Upper lobe of right lung (tissue), 1 donor: ENCODE data around the gene PRDM16. TPM values are rescaled to one million over a fixed set of nuclear protein-coding genes. Genes with fewer than 3 reads are reported as not detected.
A peak's percentile ranks its signal among the peaks of the same experiment; 100 is the strongest.

ENCODE experiments used
- ATAC-seq: fragments of 200-7000 bp; cut with Tn5 transposase; one replicate; pipeline ENCODE4 v1.9.1; 2020; ENCODE audit warnings: mild to moderate bottlenecking, moderate library complexity
- DNase-seq: peaks from one replicate; pipeline ENCODE4 v3.0.0-alpha.2; 2020
- H3K27ac ChIP-seq: fragments of 200-600 bp; one replicate; pipeline ENCODE4 v1.8.0; 2022
- H3K27me3 ChIP-seq: fragments of 200-600 bp; one replicate; pipeline ENCODE4 v1.8.0; 2022; ENCODE audit warnings: mild to moderate bottlenecking
- H3K36me3 ChIP-seq: fragments of 200-600 bp; one replicate; pipeline ENCODE4 v1.8.0; 2022
- H3K4me1 ChIP-seq: fragments of 200-600 bp; one replicate; pipeline ENCODE4 v1.8.0; 2022
- H3K4me3 ChIP-seq: fragments of 200-600 bp; one replicate; pipeline ENCODE4 v1.8.0; 2022; ENCODE audit warnings: mild to moderate bottlenecking
- H3K9me3 ChIP-seq: fragments of 200-600 bp; one replicate; pipeline ENCODE4 v1.8.0; 2022
- intact Hi-C: fragments of 100-400 bp; cut with DNase I; formaldehyde crosslinking; loops from one replicate; pipeline ENCODE4 v1.11.0; 2022
- total RNA-seq: library from RNA; stranded (reverse); fragmentation: NEBNext Ultra II Directional; extraction: Animal tissue kit (Norgen Biotek cat#: 25700); gene quantifications from one replicate; pipeline ENCODE4 v1.2.1, GENCODE V29; 2021
- TF ChIP-seq, protein P1 (sequence below): fragments of 200-600 bp; IDR thresholded peaks from one replicate; pipeline ENCODE4 v1.8.0; 2022; ENCODE audit warnings: antibody characterized with exemption
- donor health status: DM: no; HTN: yes; CAD: no; lungs with severe emphysema.

PRDM16 gene
- total RNA-seq, 1 donor from 2014 or later, result 21.0 TPM

GRCh38 chr1:3435666-3436065 is 366.7 kb downstream of the PRDM16 start:
- H3K36me3 ChIP-seq, result no peaks in the 10 kb centered on the region
- intact Hi-C loops, result no loop called here
- DNase-seq (no peak), ATAC-seq (no peak)
- no peaks in the 10 kb centered on the region for H3K4me1 ChIP-seq
- TF ChIP-seq, protein P1, sequence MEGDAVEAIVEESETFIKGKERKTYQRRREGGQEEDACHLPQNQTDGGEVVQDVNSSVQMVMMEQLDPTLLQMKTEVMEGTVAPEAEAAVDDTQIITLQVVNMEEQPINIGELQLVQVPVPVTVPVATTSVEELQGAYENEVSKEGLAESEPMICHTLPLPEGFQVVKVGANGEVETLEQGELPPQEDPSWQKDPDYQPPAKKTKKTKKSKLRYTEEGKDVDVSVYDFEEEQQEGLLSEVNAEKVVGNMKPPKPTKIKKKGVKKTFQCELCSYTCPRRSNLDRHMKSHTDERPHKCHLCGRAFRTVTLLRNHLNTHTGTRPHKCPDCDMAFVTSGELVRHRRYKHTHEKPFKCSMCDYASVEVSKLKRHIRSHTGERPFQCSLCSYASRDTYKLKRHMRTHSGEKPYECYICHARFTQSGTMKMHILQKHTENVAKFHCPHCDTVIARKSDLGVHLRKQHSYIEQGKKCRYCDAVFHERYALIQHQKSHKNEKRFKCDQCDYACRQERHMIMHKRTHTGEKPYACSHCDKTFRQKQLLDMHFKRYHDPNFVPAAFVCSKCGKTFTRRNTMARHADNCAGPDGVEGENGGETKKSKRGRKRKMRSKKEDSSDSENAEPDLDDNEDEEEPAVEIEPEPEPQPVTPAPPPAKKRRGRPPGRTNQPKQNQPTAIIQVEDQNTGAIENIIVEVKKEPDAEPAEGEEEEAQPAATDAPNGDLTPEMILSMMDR, result no peak
- no peaks in the 10 kb centered on the region for H3K9me3 ChIP-seq
- H3K27ac ChIP-seq, result no peak overlapping the region
- H3K27me3 ChIP-seq, result peaks cover 10% of the 10 kb centered on the region
- no peak overlapping the region for H3K4me3 ChIP-seq

DNA sequence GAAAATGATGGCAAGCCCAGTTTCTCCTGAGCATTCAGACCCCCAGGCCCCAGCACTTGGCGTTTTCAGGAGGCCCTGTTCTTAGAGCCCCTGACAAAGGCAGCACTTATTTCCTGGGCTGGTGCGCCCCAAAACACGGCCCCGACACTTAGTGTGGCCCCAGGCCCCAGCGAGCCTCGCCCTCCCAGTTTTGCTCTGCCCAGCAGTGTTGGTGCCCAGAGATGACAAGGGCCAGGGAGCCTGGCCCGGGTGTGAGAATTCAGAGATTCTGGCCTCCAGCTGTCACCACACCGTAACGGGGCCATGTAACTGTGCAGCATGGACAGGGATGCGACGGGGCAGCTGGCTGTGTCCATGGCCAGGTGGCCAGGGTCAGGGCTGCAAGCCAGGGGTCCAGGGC is 367.4 kb downstream of the PRDM16 start:
- Histone ChIP-seq H3K27me3 (peaks cover 18% of the 10 kb centered on the region), H3K27ac (no peak overlapping the region), H3K4me3 (no peak overlapping the region), H3K4me1 (no peaks in the 10 kb centered on the region), H3K9me3 (no peaks in the 10 kb centered on the region), H3K36me3 (no peaks in the 10 kb centered on the region)
- DNase-seq, result no peak
- intact Hi-C loops, result no loop called here
- ATAC-seq, result no peak
- TF ChIP-seq, protein P1, result no peak

- Histone ChIP-seq H3K9me3 (no peaks in the 10 kb centered on the region), H3K4me1 (no peaks in the 10 kb centered on the region), H3K4me3 (no peak overlapping the region), H3K27ac (no peak overlapping the region), H3K36me3 (no peaks in the 10 kb centered on the region), H3K27me3 (peaks cover 18% of the 10 kb centered on the region)
- intact Hi-C loops, result no loop called here
- ATAC-seq (no peak), DNase-seq (no peak)
- TF ChIP-seq, protein P1, result no peak
These were observed 367.9 kb downstream of the PRDM16 start for GRCh38 chr1:3436901-3437300.

- peaks cover 18% of the 10 kb centered on the region for H3K27me3 ChIP-seq
- intact Hi-C loops, result no loop called here
- TF ChIP-seq, protein P1, result no peak
These were observed 369.7 kb downstream of the PRDM16 start for GRCh38 chr1:3438661-3439180.

DNA sequence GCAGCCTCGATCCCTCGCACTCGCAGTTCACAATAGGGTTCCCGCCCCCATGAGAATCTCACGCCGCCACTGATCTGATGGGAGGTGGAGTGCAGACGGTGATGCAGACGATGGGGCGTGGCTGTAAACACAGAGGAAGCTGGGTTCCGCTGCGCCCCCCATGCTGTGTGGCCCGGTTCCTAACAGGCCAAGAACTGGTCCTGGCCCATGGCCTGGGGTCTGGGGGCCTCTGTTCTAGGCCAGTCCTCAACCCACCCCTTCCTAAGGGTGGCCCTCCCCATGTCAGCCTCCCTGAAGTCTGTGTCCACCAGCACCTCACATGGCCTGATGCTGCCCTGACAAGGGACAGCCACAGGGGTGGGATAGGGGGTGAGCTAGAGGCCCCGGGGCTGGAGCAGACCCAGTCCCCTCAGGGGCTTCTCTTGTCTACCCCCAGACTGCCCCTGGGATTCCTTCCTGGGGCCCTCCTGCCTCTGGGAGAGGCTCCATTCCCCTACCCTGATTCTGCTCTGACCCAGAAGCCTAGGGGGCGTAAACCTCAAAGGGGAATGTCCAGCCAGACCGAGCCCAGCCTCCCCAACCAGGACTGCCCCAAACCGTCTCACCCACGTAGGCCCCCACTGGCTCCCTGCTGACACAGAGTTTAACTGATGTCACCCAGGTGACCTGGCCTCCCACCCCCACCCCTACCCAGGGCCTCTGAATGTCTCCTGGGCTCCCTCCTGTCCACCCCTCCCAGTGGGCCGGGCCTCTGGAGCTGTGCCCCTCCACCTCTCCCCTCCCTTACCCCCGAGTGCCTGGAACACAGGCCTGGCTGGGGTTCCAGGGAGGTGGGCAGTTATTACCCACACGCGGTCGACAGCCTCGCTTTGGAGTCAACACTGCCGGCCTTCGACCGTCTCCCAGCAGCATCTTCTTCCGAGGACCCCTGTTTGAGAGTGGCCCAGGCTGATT is 370.6 kb downstream of the PRDM16 start:
- ATAC-seq (peak; percentile 3), DNase-seq (no peak)
- Histone ChIP-seq H3K9me3 (no peaks in the 10 kb centered on the region), H3K27me3 (peaks cover 18% of the 10 kb centered on the region), H3K36me3 (no peaks in the 10 kb centered on the region), H3K27ac (no peak overlapping the region), H3K4me3 (no peak overlapping the region), H3K4me1 (no peaks in the 10 kb centered on the region)
- intact Hi-C loops, result no loop called here
- TF ChIP-seq, protein P1, result no peak

More at GRCh38 chr1:3438661-3439180, 369.7 kb downstream of the PRDM16 start:
- Histone ChIP-seq H3K4me3 (no peak overlapping the region), H3K36me3 (no peaks in the 10 kb centered on the region), H3K4me1 (no peaks in the 10 kb centered on the region), H3K27ac (no peak overlapping the region), H3K9me3 (no peaks in the 10 kb centered on the region)
- no peak for ATAC-seq
- no peak for DNase-seq
